ENCODE measurements around the gene CHCHD6.

DNA sequence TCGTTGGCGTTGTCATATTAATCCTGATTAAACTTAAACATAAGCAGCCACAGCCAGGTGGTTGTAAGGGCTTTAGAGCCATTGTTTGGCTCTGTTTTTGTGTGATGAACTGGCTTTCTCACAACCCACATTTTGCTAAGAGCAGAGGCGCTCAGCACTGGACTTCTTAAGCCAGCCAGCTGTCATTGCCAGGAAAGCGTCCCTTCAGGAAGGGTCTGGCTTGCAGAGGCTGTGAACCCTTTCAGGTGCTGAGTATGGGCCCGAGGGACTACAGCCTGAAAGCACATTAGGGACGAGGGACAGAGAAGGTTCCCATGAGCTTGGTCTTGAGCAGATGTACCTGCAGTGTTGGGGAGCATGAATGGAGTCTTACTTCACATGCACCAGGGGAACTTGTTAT is 112.3 kb downstream of the CHCHD6 start:
- TF ChIP-seq, protein P1, sequence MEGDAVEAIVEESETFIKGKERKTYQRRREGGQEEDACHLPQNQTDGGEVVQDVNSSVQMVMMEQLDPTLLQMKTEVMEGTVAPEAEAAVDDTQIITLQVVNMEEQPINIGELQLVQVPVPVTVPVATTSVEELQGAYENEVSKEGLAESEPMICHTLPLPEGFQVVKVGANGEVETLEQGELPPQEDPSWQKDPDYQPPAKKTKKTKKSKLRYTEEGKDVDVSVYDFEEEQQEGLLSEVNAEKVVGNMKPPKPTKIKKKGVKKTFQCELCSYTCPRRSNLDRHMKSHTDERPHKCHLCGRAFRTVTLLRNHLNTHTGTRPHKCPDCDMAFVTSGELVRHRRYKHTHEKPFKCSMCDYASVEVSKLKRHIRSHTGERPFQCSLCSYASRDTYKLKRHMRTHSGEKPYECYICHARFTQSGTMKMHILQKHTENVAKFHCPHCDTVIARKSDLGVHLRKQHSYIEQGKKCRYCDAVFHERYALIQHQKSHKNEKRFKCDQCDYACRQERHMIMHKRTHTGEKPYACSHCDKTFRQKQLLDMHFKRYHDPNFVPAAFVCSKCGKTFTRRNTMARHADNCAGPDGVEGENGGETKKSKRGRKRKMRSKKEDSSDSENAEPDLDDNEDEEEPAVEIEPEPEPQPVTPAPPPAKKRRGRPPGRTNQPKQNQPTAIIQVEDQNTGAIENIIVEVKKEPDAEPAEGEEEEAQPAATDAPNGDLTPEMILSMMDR (IDR thresholded peaks at IDR 0.05): no peak
- TF ChIP-seq POLR2A (IDR thresholded peaks at IDR 0.05): no peak
